ENCODE data around the gene OTUD5.

OTUD5 gene

GRCh38 chrX:48934581-48935300 is 22.7 kb downstream of the OTUD5 start:
- no peak for TF ChIP-seq CTCF (conservative IDR thresholded peaks at IDR 0.05; ENCODE audit: low read depth)
- no peak for DNase-seq (ENCODE audit: low spot score)
- ChIA-PET POLR2A (ENCODE audit: low non-redundant PET) (no interaction called here), CTCF (no interaction called here)
- no peak overlapping the region for H3K27ac ChIP-seq

GRCh38 chrX:48933757-48934156 is 23.6 kb downstream of the OTUD5 start:
- POLR2A ChIA-PET (ENCODE audit: low non-redundant PET) = no interaction called here
- H3K27ac ChIP-seq = no peak overlapping the region
- TF ChIP-seq CTCF (conservative IDR thresholded peaks at IDR 0.05; ENCODE audit: low read depth) = no peak
- no peak for DNase-seq (ENCODE audit: low spot score)
- CTCF ChIA-PET = no interaction called here

- TF ChIP-seq CTCF (conservative IDR thresholded peaks at IDR 0.05; ENCODE audit: low read depth) = no peak
- no peak overlapping the region for H3K27ac ChIP-seq
- POLR2A ChIA-PET (ENCODE audit: low non-redundant PET) = no interaction called here
- CTCF ChIA-PET = no interaction called here
- no peak for DNase-seq (ENCODE audit: low spot score)
These were observed 29.5 kb downstream of the OTUD5 start for GRCh38 chrX:48927736-48928382.

- TF ChIP-seq CTCF (conservative IDR thresholded peaks at IDR 0.05; ENCODE audit: low read depth) = no peak
- DNase-seq (ENCODE audit: low spot score) = no peak
- ChIA-PET CTCF (no interaction called here), POLR2A (ENCODE audit: low non-redundant PET) (no interaction called here)
- no peak overlapping the region for H3K27ac ChIP-seq
These were observed 30.3 kb downstream of the OTUD5 start for GRCh38 chrX:48927123-48927522.

- ChIA-PET POLR2A (ENCODE audit: low non-redundant PET) (no interaction called here), CTCF (no interaction called here)
These were observed 33.1 kb downstream of the OTUD5 start for GRCh38 chrX:48924270-48924669.

GRCh38 chrX:48923771-48924170 is 33.6 kb downstream of the OTUD5 start:
- CTCF ChIA-PET = no interaction called here
- no peak for TF ChIP-seq CTCF (conservative IDR thresholded peaks at IDR 0.05; ENCODE audit: low read depth)
- POLR2A ChIA-PET (ENCODE audit: low non-redundant PET) = no interaction called here
- no peak for DNase-seq (ENCODE audit: low spot score)
- H3K27ac ChIP-seq = no peak overlapping the region

More at GRCh38 chrX:48924270-48924669, 33.1 kb downstream of the OTUD5 start:
- no peak for DNase-seq (ENCODE audit: low spot score)
- TF ChIP-seq CTCF (conservative IDR thresholded peaks at IDR 0.05; ENCODE audit: low read depth) = no peak
- H3K27ac ChIP-seq = no peak overlapping the region

All from RWPE1 (cell line).